WTC11 (cell line): ENCODE data around the gene IZUMO3. TPM values are rescaled to one million over a fixed set of nuclear protein-coding genes. Genes with fewer than 3 reads are reported as not detected.

Experiments used
- ATAC-seq: fragments of 200-7000 bp; cut with Tn5 transposase; 2 replicates; pipeline ENCODE4 v1.10.0; 2021; ENCODE audit warnings: mild to moderate bottlenecking, moderate library complexity
- CTCF ChIA-PET: fragments of 300-600 bp; sonication (Branson Sonifier 250); formaldehyde crosslinking; loops from one replicate; lab custom pipeline; 2021; ENCODE audit warnings: antibody characterized with exemption; lab: Charles Lee
- POLR2A ChIA-PET: fragments of 350-600 bp; sonication (Branson Sonifier 250); formaldehyde crosslinking; loops from one replicate; lab custom pipeline; 2021; ENCODE audit warnings: antibody characterized with exemption; lab: Charles Lee
- DNase-seq: peaks from one replicate; pipeline ENCODE4 v3.0.0; 2021; ENCODE audit warnings: low spot score
- H3K27ac Mint-ChIP-seq: 2 replicates; pipeline ENCODE4 v1.8.0; 2021; ENCODE audit warnings: mixed read lengths
- H3K27me3 Mint-ChIP-seq: 2 replicates; pipeline ENCODE4 v1.8.0; 2021; ENCODE audit warnings: low read depth, mild to moderate bottlenecking, moderate library complexity, mixed read lengths
- H3K36me3 Mint-ChIP-seq: 2 replicates; pipeline ENCODE4 v1.8.0; 2021; ENCODE audit warnings: mixed read lengths
- H3K4me1 Mint-ChIP-seq: 2 replicates; pipeline ENCODE4 v1.8.0; 2022; ENCODE audit warnings: mixed read lengths
- H3K4me3 Mint-ChIP-seq: 2 replicates; pipeline ENCODE4 v1.8.0; 2021; ENCODE audit warnings: mild to moderate bottlenecking, moderate library complexity, mixed read lengths
- H3K9me3 Mint-ChIP-seq: 2 replicates; pipeline ENCODE4 v1.8.0; 2021; ENCODE audit warnings: mixed read lengths
- CREM ChIP-seq: sonication (generic); formaldehyde crosslinking; IDR thresholded peaks from 2 replicates; pipeline ENCODE4 v1.8.1; 2022; ENCODE audit warnings: mild to moderate bottlenecking, missing genetic modification reagents, moderate library complexity
- ELF4 ChIP-seq: sonication (generic); formaldehyde crosslinking; IDR thresholded peaks from 2 replicates; pipeline ENCODE4 v1.8.1; 2022; ENCODE audit warnings: low read depth, mild to moderate bottlenecking, moderate library complexity, missing genetic modification reagents
- ETV6 ChIP-seq: sonication (generic); formaldehyde crosslinking; IDR thresholded peaks from 2 replicates; pipeline ENCODE4 v1.8.1; 2022; ENCODE audit warnings: mild to moderate bottlenecking, missing genetic modification reagents
- RELA ChIP-seq: sonication (generic); formaldehyde crosslinking; IDR thresholded peaks from 2 replicates; pipeline ENCODE4 v1.8.1; 2022; ENCODE audit warnings: missing genetic modification reagents, mild to moderate bottlenecking, borderline replicate concordance
- SMAD3 ChIP-seq: sonication (generic); formaldehyde crosslinking; IDR thresholded peaks from 2 replicates; pipeline ENCODE4 v1.8.0; 2022; ENCODE audit warnings: missing genetic modification reagents, mild to moderate bottlenecking, borderline replicate concordance
- SMAD4 ChIP-seq: sonication (generic); formaldehyde crosslinking; IDR thresholded peaks from 2 replicates; pipeline ENCODE4 v1.8.0; 2022; ENCODE audit warnings: mild to moderate bottlenecking, missing genetic modification reagents
- ZNF317 ChIP-seq: sonication (generic); formaldehyde crosslinking; IDR thresholded peaks from 2 replicates; pipeline ENCODE4 v1.8.1; 2023; ENCODE audit warnings: low read depth, mild to moderate bottlenecking, moderate library complexity, missing genetic modification reagents, borderline replicate concordance
- ZNF532 ChIP-seq: fragments of 250-450 bp; sonication (Bioruptor Pico); IDR thresholded peaks from 2 replicates; pipeline ENCODE4 v1.9.0; 2021; ENCODE audit warnings: mild to moderate bottlenecking, borderline replicate concordance
- total RNA-seq: library from RNA; stranded (reverse); gene quantifications from 3 replicates; pipeline ENCODE4 v1.2.3, GENCODE V29; 2021
- TF ChIP-seq, protein P1 (sequence below): fragments of 250-450 bp; sonication (Bioruptor Pico); IDR thresholded peaks from 2 replicates; pipeline ENCODE4 v1.9.0; 2021; ENCODE audit warnings: mild to moderate bottlenecking
- TF ChIP-seq, protein P2 (sequence below): sonication (generic); formaldehyde crosslinking; IDR thresholded peaks from 2 replicates; pipeline ENCODE4 v1.8.1; 2022; ENCODE audit warnings: low read depth, mild to moderate bottlenecking, moderate library complexity, missing genetic modification reagents, borderline replicate concordance
- TF ChIP-seq, protein P3 (sequence below): sonication (generic); formaldehyde crosslinking; IDR thresholded peaks from 2 replicates; pipeline ENCODE4 v1.8.1; 2023; ENCODE audit warnings: mild to moderate bottlenecking, missing genetic modification reagents, moderate library complexity
- TF ChIP-seq, protein P4 (sequence below): sonication (generic); formaldehyde crosslinking; IDR thresholded peaks from 2 replicates; pipeline ENCODE4 v1.8.0; 2022; ENCODE audit warnings: mild to moderate bottlenecking, missing genetic modification reagents
- TF ChIP-seq, protein P5 (sequence below): sonication (generic); formaldehyde crosslinking; IDR thresholded peaks from 2 replicates; pipeline ENCODE4 v1.8.0; 2022; ENCODE audit warnings: missing genetic modification reagents
- TF ChIP-seq, protein P6 (sequence below): sonication (generic); formaldehyde crosslinking; IDR thresholded peaks from 2 replicates; pipeline ENCODE4 v1.8.0; 2023; ENCODE audit warnings: missing genetic modification reagents

IZUMO3 gene
- total RNA-seq, 1 experiment from 2014 or later: not detected

- CTCF ChIA-PET: no interaction called here
- H3K9me3 Mint-ChIP-seq: peaks cover 10% of the 10 kb centered on the region
- no peak overlapping the region for H3K27ac Mint-ChIP-seq
- POLR2A ChIA-PET: no interaction called here
- TF ChIP-seq ZNF532 (CRISPR knock-in tag): no peak
- no peak for TF ChIP-seq ELF4 (CRISPR knock-in tag)
- TF ChIP-seq, protein P1, sequence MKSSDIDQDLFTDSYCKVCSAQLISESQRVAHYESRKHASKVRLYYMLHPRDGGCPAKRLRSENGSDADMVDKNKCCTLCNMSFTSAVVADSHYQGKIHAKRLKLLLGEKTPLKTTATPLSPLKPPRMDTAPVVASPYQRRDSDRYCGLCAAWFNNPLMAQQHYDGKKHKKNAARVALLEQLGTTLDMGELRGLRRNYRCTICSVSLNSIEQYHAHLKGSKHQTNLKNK (CRISPR knock-in tag): no peak
- TF ChIP-seq SMAD4: no peak
- TF ChIP-seq, protein P2, sequence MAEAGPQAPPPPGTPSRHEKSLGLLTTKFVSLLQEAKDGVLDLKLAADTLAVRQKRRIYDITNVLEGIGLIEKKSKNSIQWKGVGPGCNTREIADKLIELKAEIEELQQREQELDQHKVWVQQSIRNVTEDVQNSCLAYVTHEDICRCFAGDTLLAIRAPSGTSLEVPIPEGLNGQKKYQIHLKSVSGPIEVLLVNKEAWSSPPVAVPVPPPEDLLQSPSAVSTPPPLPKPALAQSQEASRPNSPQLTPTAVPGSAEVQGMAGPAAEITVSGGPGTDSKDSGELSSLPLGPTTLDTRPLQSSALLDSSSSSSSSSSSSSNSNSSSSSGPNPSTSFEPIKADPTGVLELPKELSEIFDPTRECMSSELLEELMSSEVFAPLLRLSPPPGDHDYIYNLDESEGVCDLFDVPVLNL: no peak
- TF ChIP-seq, protein P3, sequence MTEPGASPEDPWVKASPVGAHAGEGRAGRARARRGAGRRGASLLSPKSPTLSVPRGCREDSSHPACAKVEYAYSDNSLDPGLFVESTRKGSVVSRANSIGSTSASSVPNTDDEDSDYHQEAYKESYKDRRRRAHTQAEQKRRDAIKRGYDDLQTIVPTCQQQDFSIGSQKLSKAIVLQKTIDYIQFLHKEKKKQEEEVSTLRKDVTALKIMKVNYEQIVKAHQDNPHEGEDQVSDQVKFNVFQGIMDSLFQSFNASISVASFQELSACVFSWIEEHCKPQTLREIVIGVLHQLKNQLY (CRISPR knock-in tag): no peak
- TF ChIP-seq ETV6: no peak
- no peak for TF ChIP-seq RELA (CRISPR knock-in tag)
- TF ChIP-seq CREM: no peak
- TF ChIP-seq, protein P4, sequence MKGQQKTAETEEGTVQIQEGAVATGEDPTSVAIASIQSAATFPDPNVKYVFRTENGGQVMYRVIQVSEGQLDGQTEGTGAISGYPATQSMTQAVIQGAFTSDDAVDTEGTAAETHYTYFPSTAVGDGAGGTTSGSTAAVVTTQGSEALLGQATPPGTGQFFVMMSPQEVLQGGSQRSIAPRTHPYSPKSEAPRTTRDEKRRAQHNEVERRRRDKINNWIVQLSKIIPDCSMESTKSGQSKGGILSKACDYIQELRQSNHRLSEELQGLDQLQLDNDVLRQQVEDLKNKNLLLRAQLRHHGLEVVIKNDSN (CRISPR knock-in tag): no peak
- TF ChIP-seq ZNF317 (CRISPR knock-in tag): no peak
- no peak for TF ChIP-seq SMAD3 (CRISPR knock-in tag)
- TF ChIP-seq, protein P5, sequence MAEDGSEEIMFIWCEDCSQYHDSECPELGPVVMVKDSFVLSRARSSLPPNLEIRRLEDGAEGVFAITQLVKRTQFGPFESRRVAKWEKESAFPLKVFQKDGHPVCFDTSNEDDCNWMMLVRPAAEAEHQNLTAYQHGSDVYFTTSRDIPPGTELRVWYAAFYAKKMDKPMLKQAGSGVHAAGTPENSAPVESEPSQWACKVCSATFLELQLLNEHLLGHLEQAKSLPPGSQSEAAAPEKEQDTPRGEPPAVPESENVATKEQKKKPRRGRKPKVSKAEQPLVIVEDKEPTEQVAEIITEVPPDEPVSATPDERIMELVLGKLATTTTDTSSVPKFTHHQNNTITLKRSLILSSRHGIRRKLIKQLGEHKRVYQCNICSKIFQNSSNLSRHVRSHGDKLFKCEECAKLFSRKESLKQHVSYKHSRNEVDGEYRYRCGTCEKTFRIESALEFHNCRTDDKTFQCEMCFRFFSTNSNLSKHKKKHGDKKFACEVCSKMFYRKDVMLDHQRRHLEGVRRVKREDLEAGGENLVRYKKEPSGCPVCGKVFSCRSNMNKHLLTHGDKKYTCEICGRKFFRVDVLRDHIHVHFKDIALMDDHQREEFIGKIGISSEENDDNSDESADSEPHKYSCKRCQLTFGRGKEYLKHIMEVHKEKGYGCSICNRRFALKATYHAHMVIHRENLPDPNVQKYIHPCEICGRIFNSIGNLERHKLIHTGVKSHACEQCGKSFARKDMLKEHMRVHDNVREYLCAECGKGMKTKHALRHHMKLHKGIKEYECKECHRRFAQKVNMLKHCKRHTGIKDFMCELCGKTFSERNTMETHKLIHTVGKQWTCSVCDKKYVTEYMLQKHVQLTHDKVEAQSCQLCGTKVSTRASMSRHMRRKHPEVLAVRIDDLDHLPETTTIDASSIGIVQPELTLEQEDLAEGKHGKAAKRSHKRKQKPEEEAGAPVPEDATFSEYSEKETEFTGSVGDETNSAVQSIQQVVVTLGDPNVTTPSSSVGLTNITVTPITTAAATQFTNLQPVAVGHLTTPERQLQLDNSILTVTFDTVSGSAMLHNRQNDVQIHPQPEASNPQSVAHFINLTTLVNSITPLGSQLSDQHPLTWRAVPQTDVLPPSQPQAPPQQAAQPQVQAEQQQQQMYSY (CRISPR knock-in tag): no peak
- TF ChIP-seq, protein P6, sequence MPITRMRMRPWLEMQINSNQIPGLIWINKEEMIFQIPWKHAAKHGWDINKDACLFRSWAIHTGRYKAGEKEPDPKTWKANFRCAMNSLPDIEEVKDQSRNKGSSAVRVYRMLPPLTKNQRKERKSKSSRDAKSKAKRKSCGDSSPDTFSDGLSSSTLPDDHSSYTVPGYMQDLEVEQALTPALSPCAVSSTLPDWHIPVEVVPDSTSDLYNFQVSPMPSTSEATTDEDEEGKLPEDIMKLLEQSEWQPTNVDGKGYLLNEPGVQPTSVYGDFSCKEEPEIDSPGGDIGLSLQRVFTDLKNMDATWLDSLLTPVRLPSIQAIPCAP (CRISPR knock-in tag): no peak
- H3K4me1 Mint-ChIP-seq: peaks cover 16% of the 10 kb centered on the region
- H3K27me3 Mint-ChIP-seq: no peaks in the 10 kb centered on the region
- DNase-seq (no peak), ATAC-seq (no peak)
- no peak overlapping the region for H3K4me3 Mint-ChIP-seq
- H3K36me3 Mint-ChIP-seq: peaks cover 7% of the 10 kb centered on the region
Observed at GRCh38 chr9:24516463-24516862, 29.2 kb downstream of the IZUMO3 start.
